Embryonic facial prominence (tissue), 1 donor: Measurements from ENCODE around the gene ACSF2.
"Not testable (repeated sequence)": the region's sequence is repeated elsewhere in the genome, so short reads cannot be mapped to it uniquely, and the experiment has no call there.

Experiments
- DNase-seq: peaks from one replicate; pipeline ENCODE4 v3.0.0-alpha.2; 2016; ENCODE audit errors: extremely low spot score

ACSF2 gene

DNA sequence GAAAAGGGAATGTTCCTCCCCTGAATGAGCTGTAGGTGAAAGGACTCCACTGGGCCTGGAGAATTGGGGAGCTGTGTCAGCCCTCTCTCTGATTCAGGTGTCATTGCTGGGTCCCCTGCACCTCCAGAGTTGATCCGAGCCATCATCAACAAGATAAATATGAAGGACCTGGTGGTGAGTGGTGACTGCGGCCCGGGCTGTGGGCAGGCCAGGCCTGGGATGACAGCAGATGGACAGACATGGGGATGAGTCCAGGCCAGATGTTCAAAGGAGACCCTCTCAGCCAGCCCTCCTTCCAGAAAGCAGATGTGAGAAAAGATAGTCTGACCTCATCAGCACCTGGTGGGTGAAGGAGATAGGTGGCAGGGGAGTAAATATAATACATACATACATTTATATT, 38.1 kb downstream of the ACSF2 start:
- no peak for DNase-seq

DNA sequence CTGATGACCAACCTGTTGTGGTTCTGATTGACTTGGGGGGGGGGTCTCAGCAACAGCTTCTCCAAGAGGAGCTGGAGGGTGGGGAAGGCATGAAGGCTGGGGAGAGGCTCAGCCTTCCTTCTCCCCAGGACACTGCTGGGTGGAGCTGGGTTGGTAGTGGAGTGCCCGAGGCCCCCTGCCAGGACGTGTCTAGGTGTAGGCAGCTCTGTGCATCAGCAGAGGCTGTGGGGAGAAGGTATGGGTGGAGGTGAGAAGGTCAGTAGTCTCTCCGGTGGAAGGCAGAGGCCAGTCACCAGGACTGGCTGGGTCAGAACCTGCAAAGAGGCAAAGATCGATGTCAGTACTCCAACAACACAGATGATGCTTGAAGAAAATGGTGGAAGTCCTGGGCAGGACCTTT, 38.7 kb downstream of the ACSF2 start:
- DNase-seq, result no peak

DNA sequence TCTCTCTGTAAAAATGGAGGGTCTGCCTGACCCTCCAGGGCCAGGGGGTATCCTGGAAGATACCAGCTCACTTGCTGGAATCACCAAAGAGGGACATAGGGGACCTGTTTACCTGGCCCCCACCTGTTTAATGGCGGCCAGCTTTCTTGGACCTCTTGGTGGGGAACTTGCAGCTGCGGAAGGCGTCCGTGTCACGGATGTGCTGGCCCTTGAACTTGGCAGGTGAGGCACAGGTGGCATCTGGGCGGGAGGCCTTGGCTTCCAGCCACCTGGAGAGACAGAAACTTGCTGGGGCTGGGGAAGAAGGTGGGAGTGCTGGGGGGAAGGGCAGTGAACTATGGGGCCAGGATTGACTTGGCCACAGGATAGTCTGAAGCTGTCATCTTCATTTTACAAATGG, 39.2 kb downstream of the ACSF2 start:
- no peak for DNase-seq

DNA sequence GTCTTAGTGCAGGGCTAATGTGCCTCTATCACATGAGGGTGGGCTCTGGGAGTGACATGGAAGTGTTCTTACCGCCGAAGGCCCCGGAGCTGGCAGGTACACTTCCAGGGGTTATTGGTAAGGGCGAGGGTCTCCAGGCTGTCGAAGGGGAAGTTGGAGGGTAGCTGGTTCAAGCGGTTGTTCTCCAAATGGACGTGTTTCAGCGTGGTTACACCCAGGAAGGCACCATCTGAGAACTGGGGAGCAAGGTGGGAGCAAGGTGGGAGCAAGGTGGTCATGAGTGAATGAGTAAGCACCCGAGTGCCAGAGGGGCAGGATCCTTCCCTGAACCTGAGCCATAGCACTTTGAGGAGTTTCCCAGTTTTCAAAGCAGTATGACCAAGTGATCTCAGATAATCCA, 39.6 kb downstream of the ACSF2 start:
- DNase-seq, result no peak

DNA sequence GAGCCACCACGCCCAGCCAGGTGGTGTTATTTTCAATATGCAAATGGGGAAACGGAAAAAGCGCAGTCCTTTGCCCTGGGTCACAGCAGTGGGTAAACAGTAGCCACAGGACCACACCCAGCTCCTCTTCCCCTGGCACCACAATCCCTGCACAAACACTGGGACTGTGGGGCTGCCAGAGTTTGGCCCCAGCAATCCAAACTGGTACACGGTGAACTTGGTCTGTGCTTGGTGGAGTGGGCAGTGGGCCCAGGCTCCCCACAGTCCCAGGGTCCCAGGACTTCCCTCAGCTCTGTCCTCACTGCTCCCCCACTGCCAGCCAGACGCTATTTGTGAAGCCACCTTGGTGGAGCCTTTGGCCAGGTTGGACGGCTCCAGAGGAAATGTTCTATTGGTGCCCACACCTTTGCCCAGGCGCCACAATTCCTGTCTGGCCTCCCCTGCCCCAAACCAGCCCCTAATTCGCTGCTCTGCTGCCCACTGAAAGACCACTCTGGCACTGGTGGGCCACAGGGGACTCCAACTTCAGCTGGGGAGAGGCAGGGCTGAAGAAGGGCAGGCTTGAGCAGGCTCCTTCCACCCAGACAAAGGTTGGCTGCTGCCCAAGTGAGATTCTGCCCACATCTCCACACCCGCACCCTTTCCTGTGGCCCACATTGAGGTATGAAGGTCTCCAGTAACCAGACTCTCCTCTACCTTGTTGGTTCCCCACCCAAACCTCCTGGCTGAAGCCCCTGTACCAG, 40.5 kb downstream of the ACSF2 start:
- no peak for DNase-seq

DNA sequence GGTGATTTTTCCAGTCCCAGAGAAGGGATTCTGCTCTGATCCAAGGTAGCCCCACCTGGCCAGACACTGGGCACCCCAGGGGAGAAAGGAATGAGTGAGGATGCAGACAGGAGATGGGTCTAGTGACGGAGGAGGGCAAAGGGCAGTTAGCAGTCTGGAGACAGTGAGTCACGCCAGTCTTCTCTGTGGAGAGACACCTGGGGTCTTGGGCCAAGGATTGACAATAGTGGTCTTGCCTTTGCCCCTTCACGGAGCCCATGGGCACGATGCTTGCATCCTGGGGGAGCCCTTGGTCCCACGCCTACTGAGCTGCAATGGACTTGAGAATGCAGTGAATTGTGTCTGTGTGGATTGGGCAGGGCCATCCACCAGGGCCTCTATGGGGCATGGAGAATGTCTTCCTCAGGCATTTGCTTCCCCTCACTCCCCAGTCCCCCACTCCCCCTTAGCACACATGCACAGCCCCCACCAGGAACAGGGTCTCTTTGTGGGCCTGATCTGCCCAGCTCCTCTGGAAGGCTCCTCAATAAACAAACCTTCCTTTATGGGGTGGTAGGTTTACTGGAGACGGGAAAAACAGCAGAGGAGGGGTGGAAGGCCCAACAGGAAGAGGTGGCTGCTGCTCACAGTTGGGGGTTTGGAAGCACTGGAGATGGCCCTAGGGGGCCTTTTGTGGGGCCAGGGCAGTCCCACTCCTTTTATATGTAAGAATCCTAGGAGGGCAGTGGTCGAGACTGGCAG, 41.3 kb downstream of the ACSF2 start:
- DNase-seq, result no peak

DNA sequence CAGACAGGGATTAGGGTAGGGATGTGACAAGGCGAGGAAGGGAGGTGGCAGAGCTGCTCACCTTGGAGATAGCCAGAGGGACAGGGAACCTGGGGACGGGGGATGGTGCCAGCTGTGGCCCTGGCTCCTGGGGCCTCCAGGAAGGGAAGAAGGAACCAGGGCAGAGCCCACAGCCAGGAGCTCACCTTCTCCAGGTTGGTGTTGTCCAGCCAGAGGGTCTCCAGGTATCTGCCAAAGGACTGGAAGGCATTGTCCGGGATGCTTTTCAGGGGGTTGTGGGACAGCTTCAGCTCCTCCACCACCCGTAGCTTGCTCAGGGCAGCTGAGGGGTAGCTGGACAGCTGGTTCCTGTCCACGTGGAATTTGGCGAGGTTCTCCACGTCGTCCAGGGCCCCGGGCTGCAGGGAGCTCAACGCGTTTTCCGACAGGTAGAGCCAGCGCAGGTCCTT, 41.9 kb downstream of the ACSF2 start:
- DNase-seq, result no peak

DNA sequence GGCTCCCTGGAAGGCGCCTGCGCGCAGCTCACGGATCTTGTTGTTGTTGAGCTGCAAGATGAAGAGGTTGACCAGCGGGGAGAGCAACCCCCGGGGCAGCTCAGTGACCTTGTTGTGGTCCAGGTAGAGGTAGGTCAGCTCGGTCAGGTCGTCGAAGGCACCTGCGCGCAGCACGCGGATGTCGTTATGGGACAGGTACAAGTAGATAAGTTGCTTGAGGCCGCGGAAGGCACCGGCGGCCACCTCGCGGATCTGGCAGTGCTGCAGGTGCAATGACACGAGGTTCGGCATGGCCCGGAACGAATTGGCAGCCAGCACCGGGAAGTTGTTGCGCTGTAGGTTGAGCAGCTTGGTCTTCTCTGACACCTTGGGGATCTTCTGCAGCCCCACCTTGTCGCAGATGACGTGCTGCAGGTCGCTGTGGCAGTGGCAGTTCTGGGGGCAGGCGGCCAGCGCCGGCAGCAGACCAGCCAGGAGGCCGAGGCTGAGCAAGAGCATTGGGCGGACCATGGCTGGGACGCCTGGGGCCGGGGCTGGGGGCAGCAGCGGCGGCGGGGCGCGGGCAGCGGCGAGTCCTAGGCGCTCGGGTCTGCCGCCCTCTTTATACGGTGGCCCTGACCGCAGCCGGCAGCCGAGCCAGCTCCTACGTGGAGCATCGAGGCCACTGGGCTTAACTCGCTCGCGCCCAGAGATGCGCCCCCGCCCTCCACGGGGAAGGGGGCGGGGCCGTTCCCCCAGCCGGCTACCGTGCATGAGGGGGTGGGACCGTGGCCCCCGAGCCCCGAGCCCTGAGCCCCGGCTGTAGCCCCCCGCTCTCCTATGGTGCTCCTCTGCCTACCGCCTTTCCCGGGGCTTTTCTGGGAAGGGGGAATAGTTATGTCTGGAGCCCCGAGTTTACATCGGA, 42.5 kb downstream of the ACSF2 start, which contains the start of gene CHAD:
TSS of gene CHAD (minus strand) at position 577 of the 904 bp plus-strand sequence. CDS start at position 510, 67 bp downstream.
- DNase-seq, result no peak

DNA sequence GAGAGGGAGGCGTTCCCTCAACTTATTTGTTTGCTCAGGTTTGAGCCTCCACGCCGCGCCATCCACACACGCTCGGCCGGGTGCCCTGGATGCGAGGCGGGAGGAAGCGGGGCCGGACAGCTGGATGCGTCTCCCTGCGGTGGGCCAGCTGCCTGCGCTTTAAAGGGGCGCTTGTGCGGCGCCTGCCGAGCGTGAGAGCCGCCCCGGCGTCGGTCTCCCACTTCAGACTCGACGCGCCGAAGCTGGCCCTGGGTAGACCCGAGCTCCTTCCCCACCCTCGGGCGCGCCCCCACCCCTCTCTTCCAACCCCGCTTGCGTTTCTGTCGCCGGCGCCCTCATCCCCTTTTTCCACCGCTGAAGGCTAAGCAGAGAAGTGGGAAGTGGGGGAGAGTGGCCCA, 43.2 kb downstream of the ACSF2 start:
- no peak for DNase-seq

DNA sequence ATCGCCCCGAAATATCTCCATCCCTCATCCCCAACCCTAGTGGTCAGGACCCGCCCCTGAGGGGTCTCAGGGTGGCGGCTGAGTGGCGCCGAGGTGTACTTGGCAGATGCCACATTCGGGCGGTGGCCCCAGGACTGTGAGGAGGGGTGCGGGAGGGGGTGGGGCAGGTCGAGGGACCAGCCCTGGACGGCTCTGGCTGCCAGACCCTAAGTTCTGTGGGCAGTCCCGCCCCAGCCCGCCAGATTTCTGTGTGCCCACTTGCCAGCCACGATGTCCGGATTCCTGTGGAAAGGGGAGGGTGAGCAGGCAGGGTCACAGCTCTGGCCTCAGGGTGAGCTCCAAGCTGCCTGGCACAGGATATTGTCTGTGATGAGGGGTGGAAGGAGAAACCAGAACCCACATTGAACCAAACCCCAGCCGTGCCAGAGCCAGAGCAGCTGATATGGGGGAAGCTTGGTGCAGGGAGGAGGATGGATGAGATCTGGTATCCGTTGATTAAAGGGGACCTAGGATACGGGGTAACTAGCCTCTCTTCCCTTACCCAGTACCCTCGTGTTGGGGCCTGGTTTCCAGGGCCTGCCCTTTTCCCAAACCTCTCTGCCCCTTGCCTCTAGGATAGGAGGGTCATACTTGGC, 43.8 kb downstream of the ACSF2 start:
- DNase-seq, result no peak

DNA sequence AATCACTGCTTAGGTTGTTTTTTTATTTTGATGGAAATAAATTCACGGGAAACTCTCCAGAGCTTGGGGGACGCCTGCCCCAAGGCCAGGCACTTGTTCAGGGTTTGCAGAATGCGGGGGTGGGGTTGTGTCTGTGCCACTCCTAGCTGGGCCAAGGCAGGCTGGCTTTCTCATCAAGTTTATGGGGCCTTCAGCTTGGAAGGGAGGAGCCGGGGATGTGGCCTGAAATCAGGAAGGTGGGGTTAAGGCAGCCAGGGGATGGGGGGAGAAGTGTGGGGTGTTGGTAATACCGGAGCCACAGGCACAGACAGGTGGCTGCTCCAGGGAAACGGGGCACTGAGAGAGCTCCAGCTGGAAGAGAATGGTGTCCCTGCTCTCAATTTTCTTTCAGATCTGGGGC, 44.4 kb downstream of the ACSF2 start:
- DNase-seq, result no peak

DNA sequence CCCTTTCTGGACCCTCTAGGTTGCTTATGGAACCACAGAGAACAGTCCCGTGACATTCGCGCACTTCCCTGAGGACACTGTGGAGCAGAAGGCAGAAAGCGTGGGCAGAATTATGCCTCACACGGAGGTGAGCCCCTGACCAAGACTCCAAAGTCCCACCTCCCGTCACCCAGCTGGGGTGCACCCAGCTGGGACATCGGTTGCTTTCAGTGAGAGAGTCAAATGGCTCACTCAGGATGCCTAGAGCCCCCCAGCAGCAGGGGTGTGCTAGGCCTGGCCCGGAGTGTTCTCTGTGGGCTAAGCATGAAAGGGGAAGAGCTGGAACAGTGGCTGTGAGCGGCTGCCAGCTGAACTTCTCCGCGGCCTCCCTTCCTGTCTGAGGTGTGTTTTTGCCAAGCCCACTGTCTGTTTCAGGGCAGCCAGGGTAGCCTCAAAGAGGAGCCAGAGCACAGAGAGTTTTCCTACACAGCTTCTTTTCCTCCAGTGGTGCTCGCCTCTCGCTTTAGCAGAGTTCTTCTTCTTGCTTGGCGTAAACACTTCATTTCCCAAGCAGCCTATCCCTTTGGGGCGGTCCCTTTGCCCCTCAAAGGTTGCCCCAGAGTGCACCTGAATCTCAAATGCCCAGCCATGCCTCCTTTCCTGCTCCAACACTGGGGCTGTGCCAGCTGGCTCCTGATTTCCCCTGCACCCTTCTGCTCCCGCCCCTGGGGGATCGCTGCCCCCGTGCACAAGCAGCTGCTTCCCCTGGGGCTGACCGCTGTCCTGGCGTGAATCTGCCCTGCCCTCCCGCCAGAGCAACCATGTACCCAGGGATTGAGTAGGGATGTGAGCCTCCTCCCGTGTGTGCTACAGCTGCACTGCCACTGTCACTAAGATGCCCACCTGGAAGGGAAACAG, 45.2 kb downstream of the ACSF2 start:
- DNase-seq, result no peak

DNA sequence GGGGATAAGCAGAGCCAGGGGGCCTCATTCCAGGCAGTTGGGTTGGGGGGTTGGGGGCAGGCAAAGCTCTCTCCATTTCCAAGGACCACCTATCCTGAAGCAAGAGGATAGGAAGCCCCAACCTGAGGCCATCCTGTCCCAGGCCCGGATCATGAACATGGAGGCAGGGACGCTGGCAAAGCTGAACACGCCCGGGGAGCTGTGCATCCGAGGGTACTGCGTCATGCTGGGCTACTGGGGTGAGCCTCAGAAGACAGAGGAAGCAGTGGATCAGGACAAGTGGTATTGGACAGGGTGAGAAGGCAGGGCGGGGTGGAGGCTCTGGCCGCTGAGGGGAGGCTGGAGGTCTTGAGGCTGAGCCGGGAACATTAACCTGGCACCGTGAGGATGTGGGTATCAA, 46.3 kb downstream of the ACSF2 start:
- no peak for DNase-seq

DNA sequence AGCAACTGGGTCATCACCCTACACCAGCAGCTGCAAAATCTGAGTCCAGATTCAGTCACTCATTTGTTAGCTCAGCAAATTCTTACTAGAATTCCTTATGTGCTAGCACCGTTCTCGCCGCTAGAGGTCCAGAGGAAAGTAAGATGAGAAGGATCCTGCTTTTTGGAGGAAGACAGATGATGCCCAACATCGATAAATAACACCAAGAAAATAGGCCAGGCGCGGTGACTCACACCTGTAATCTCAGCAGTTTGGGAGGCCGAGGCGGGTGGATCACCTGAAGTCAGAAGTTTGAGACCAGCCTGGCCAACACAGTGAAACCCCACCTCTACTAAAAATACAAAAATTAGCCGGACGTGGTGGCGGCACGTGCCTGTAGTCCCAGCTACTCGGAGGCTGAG, 46.7 kb downstream of the ACSF2 start:
- not testable (repeated sequence) for DNase-seq

DNA sequence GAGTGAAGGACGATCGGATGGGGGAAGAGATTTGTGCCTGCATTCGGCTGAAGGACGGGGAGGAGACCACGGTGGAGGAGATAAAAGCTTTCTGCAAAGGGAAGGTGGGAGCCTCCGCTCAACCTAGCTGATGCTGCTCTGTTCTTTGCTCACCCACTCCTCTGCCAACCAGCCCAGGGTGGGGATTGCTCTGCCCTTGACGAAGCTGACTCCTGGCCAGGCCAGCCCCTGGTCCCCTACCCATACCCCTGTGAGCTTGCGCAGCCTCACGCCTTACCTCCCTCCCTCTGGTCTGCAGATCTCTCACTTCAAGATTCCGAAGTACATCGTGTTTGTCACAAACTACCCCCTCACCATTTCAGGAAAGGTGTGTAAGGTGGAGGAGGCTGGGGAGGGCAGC, 47.9 kb downstream of the ACSF2 start:
- DNase-seq, result no peak

DNA sequence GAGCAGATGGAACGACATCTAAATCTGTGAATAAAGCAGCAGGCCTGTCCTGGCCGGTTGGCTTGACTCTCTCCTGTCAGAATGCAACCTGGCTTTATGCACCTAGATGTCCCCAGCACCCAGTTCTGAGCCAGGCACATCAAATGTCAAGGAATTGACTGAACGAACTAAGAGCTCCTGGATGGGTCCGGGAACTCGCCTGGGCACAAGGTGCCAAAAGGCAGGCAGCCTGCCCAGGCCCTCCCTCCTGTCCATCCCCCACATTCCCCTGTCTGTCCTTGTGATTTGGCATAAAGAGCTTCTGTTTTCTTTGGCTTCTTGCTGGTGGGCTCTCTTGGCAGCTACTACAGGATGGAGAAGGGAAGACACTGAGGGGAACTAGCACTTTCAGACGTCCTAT, 48.5 kb downstream of the ACSF2 start:
- DNase-seq, result no peak

DNA sequence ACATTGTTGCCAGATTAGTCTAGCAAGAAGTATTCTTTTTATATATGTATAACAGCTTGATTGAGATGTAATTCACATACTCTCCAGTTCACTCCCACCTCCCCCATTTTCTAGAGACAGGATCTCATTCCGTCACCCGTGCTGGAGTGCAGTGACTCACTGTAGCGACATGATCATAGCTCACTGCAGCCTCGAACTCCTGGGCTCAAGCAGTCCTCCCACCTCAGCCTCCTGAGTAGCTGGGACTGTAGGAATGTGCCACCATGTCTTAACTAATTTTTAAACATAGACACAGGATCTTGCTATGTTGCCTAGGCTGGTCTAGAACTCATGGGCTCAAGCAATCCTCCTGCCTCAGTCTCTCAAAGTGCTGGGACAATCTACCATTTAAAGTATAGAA, 49.3 kb downstream of the ACSF2 start:
- no peak for DNase-seq

DNA sequence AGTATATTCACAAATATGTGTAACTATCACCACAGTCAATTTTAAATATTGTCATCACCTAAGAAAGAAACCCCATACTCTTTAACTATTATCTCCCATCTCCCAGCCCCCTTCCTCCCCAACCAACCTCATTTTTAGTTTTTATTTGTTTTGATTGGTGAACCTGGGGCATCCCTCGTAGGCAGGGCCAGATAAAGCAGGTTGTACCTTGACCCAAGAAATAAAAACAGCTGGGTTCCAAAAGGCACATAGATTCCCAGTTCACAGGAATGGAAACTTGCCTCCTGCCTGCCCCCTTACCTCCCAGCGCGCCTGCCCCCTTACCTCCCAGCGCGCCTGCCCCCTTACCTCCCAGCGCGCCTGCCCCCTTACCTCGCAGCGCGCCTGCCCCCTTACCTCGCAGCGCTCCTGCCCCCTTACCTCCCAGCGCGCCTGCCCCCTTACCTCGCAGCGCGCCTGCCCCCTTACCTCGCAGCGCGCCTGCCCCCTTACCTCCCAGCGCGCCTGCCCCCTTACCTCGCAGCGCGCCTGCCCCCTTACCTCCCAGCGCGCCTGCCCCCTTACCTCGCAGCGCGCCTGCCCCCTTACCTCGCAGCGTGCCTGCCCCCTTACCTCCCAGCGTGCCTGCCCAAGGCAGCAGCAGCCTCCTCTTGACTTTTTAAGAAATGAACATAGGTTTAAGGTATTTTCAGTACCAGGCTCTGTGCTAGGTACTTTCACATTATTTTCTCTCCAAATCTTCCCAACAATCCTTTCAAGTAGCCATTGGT, 49.9 kb downstream of the ACSF2 start:
- not testable (repeated sequence) for DNase-seq

DNA sequence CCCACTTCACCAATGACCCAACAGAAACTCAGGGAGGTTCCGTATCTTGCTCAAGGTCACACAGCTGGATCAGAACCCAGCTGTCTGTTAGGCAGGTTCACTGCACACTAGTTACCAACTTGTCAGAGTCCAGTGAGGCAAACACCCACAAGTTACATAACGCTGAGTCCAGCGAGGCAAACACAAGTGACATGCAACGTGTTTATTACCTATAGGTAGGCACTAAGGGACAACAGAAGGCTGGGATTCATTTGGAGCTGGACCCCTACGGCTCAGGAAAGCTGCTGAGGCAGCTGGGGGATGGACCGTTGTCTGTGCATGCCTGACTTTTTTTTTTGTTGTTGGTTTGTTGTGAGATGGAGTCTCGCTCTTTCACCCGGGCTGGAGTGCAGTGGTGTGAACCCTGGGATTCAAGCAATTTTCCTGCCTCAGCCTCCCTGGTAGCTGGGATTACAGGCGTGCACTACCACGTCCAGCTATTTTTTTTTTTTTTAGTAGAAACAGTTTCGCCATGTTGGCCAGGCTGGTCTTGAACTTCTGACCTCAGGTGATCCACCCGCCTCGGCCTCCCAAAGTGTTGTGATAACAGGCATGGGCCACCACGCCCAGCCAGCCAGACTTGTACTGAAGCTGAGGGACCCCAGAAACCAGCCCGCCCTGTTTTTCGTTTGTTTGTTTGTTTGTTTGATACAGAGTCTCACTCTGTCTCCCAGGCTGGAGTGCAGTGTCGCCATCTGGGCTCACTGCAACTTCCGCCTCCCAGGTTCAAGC, 50.7 kb downstream of the ACSF2 start:
- no peak for DNase-seq
